ENCODE data around the gene WASHC1.
"Not testable (repeated sequence)": the region's sequence is repeated elsewhere in the genome, so short reads cannot be mapped to it uniquely, and the experiment has no call there.

DNA sequence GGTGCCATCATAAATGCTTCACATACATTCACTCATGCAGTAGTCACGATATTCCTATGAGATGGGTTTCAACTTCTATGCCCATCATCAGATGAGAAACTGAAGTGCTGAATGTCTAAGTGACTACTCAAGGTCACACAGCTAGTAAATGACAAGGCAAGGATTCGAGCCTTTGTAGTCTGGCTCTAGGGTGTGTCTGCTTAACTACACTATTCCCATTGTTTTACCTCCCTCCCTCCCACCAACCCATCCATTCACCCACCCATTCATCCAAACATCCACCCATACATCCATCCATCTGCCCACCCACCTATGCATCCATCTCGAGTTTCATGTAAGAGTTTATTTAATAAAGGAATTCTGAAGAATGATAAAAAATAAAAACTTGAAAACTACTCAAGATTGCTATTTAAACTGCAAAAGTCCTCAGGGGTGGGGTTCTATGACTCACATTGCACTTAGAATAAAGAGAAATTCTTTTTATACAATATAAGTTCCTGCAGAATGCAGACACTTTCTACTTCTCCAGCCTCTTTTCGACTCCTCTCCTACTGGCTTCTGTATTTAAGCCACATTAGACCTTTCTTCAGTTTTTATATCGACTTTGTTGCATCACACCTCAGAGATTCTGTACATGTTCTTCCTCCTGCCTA, 19.1 kb upstream of the WASHC1 start:
- TF ChIP-seq, protein P1, sequence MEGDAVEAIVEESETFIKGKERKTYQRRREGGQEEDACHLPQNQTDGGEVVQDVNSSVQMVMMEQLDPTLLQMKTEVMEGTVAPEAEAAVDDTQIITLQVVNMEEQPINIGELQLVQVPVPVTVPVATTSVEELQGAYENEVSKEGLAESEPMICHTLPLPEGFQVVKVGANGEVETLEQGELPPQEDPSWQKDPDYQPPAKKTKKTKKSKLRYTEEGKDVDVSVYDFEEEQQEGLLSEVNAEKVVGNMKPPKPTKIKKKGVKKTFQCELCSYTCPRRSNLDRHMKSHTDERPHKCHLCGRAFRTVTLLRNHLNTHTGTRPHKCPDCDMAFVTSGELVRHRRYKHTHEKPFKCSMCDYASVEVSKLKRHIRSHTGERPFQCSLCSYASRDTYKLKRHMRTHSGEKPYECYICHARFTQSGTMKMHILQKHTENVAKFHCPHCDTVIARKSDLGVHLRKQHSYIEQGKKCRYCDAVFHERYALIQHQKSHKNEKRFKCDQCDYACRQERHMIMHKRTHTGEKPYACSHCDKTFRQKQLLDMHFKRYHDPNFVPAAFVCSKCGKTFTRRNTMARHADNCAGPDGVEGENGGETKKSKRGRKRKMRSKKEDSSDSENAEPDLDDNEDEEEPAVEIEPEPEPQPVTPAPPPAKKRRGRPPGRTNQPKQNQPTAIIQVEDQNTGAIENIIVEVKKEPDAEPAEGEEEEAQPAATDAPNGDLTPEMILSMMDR (IDR thresholded peaks at IDR 0.05; ENCODE audit: low read depth, low read length): not testable (repeated sequence)
- TF ChIP-seq POLR2A (IDR thresholded peaks at IDR 0.05; ENCODE audit: extremely low read depth, insufficient read length); MYC (IDR thresholded peaks at IDR 0.05; ENCODE audit: low read depth, low read length): not testable (repeated sequence)
- TF ChIP-seq, protein P2, sequence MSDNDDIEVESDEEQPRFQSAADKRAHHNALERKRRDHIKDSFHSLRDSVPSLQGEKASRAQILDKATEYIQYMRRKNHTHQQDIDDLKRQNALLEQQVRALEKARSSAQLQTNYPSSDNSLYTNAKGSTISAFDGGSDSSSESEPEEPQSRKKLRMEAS (IDR thresholded peaks at IDR 0.05; ENCODE audit: low read depth, low read length): not testable (repeated sequence)

Data from NB4 (cell line).